ENCODE measurements around the gene E2F8. TPM values are rescaled to one million over a fixed set of nuclear protein-coding genes. Genes with fewer than 3 reads are reported as not detected.

Gene E2F8
- total RNA-seq, 3 donors from 2014 or later: 0.64 TPM; not detected in 2

- Histone ChIP-seq H3K9me3 (no peaks in the 10 kb centered on the region), H3K4me1 (no peaks in the 10 kb centered on the region), H3K4me3 (no peak overlapping the region), H3K27ac (no peak overlapping the region), H3K36me3 (no peaks in the 10 kb centered on the region), H3K27me3 (peaks cover 0 to 4% of the 10 kb centered on the region in 2 donors)
- DNase-seq (ENCODE audit: low spot score in 2 of 2): no peak
- TF ChIP-seq CTCF (IDR thresholded peaks at IDR 0.05) (no peak), POLR2A (IDR thresholded peaks at IDR 0.05) (no peak), POLR2AphosphoS5 (IDR thresholded peaks at IDR 0.05) (no peak)
- intact Hi-C loops (cut with DNase I; ENCODE audit: low total_unique reads): no loop called here
These were observed 7.7 kb downstream of the E2F8 start for GRCh38 chr11:19232910-19233503.

- no peaks in the 10 kb centered on the region for H3K27me3 ChIP-seq
- H3K4me3 ChIP-seq: no peak overlapping the region
- no peaks in the 10 kb centered on the region for H3K4me1 ChIP-seq
- H3K27ac ChIP-seq: no peak overlapping the region
- no peaks in the 10 kb centered on the region for H3K9me3 ChIP-seq
- no peak for TF ChIP-seq POLR2A (IDR thresholded peaks at IDR 0.05)
- no peak for TF ChIP-seq CTCF (IDR thresholded peaks at IDR 0.05)
- no peak for TF ChIP-seq POLR2AphosphoS5 (IDR thresholded peaks at IDR 0.05)
- intact Hi-C loops (cut with DNase I; ENCODE audit: low total_unique reads): no loop called here
- H3K36me3 ChIP-seq: no peaks in the 10 kb centered on the region
- DNase-seq (ENCODE audit: low spot score in 2 of 2): no peak
These were observed 11.1 kb downstream of the E2F8 start for GRCh38 chr11:19229671-19230070.

GRCh38 chr11:19228968-19229367 lies 11.8 kb downstream of the E2F8 start:
- Histone ChIP-seq H3K27ac (no peak overlapping the region), H3K4me3 (no peak overlapping the region), H3K36me3 (no peaks in the 10 kb centered on the region), H3K27me3 (no peaks in the 10 kb centered on the region), H3K4me1 (no peaks in the 10 kb centered on the region), H3K9me3 (no peaks in the 10 kb centered on the region)
- no peak for DNase-seq (ENCODE audit: low spot score in 2 of 2)
- TF ChIP-seq POLR2AphosphoS5 (IDR thresholded peaks at IDR 0.05): no peak
- no peak for TF ChIP-seq POLR2A (IDR thresholded peaks at IDR 0.05)
- TF ChIP-seq CTCF (IDR thresholded peaks at IDR 0.05): no peak
- intact Hi-C loops (cut with DNase I; ENCODE audit: low total_unique reads): no loop called here

- H3K36me3 ChIP-seq: no peaks in the 10 kb centered on the region
- no peaks in the 10 kb centered on the region for H3K9me3 ChIP-seq
- intact Hi-C loops (cut with DNase I; ENCODE audit: low total_unique reads): no loop called here
- H3K4me1 ChIP-seq: no peaks in the 10 kb centered on the region
- no peak overlapping the region for H3K4me3 ChIP-seq
- TF ChIP-seq CTCF (IDR thresholded peaks at IDR 0.05): no peak
- no peak for TF ChIP-seq POLR2AphosphoS5 (IDR thresholded peaks at IDR 0.05)
- TF ChIP-seq POLR2A (IDR thresholded peaks at IDR 0.05): no peak
- H3K27me3 ChIP-seq: no peaks in the 10 kb centered on the region
- H3K27ac ChIP-seq: no peak overlapping the region
- no peak for DNase-seq (ENCODE audit: low spot score in 2 of 2)
These were observed 14.2 kb downstream of the E2F8 start for GRCh38 chr11:19226378-19227195.

- H3K9me3 ChIP-seq: no peaks in the 10 kb centered on the region
- H3K27me3 ChIP-seq: no peaks in the 10 kb centered on the region
- TF ChIP-seq CTCF (IDR thresholded peaks at IDR 0.05): no peak
- TF ChIP-seq POLR2AphosphoS5 (IDR thresholded peaks at IDR 0.05): no peak
- no peak for TF ChIP-seq POLR2A (IDR thresholded peaks at IDR 0.05)
- no peak overlapping the region for H3K27ac ChIP-seq
- no peak for DNase-seq (ENCODE audit: low spot score in 2 of 2)
- no peak overlapping the region for H3K4me3 ChIP-seq
- H3K36me3 ChIP-seq: no peaks in the 10 kb centered on the region
- no peaks in the 10 kb centered on the region for H3K4me1 ChIP-seq
- intact Hi-C loops (cut with DNase I; ENCODE audit: low total_unique reads): no loop called here
These were observed 15.2 kb downstream of the E2F8 start for GRCh38 chr11:19225581-19225980.
